ENCODE results near the gene CDH22. TPM values are rescaled to one million over a fixed set of nuclear protein-coding genes. Genes with fewer than 3 reads are reported as not detected.

Gene CDH22
- total RNA-seq, 2 donors from 2014 or later = 0.12 to 0.13 TPM

- Histone ChIP-seq H3K36me3 (no peaks in the 10 kb centered on the region), H3K9ac (ENCODE audit: low read depth in 2 of 2, low read length in 2 of 2) (no peak overlapping the region), H3K4me3 (no peak overlapping the region), H3K27me3 (no peaks in the 10 kb centered on the region), H3K9me3 (no peaks in the 10 kb centered on the region), H3K4me1 (no peaks in the 10 kb centered on the region), H3K27ac (no peak overlapping the region)
- no peak for DNase-seq
- TF ChIP-seq CTCF (IDR thresholded peaks at IDR 0.05) = no peak
- intact Hi-C loops (cut with DNase I) = no loop called here
Measured at GRCh38 chr20:46186210-46186609, 122.1 kb downstream of the CDH22 start.

GRCh38 chr20:46185353-46185752 lies 122.9 kb downstream of the CDH22 start:
- H3K9me3 ChIP-seq = no peaks in the 10 kb centered on the region
- H3K4me1 ChIP-seq = no peaks in the 10 kb centered on the region
- H3K27ac ChIP-seq = no peak overlapping the region
- no peak for TF ChIP-seq CTCF (IDR thresholded peaks at IDR 0.05)
- no peaks in the 10 kb centered on the region for H3K36me3 ChIP-seq
- DNase-seq = no peak
- H3K27me3 ChIP-seq = no peaks in the 10 kb centered on the region
- intact Hi-C loops (cut with DNase I) = no loop called here
- H3K4me3 ChIP-seq = no peak overlapping the region
- no peak overlapping the region for H3K9ac ChIP-seq (ENCODE audit: low read depth in 2 of 2, low read length in 2 of 2)

- no peak overlapping the region for H3K4me3 ChIP-seq
- no peak overlapping the region for H3K9ac ChIP-seq (ENCODE audit: low read depth in 2 of 2, low read length in 2 of 2)
- no peaks in the 10 kb centered on the region for H3K36me3 ChIP-seq
- no peaks in the 10 kb centered on the region for H3K9me3 ChIP-seq
- no peaks in the 10 kb centered on the region for H3K4me1 ChIP-seq
- no peaks in the 10 kb centered on the region for H3K27me3 ChIP-seq
- intact Hi-C loops (cut with DNase I) = no loop called here
- TF ChIP-seq CTCF (IDR thresholded peaks at IDR 0.05) = no peak
- H3K27ac ChIP-seq = no peak overlapping the region
- no peak for DNase-seq
Measured at GRCh38 chr20:46183768-46184167, 124.5 kb downstream of the CDH22 start.

GRCh38 chr20:46182276-46183200 lies 125.8 kb downstream of the CDH22 start:
- H3K4me1 ChIP-seq = no peaks in the 10 kb centered on the region
- H3K9ac ChIP-seq (ENCODE audit: low read depth in 2 of 2, low read length in 2 of 2) = no peak overlapping the region
- H3K27me3 ChIP-seq = no peaks in the 10 kb centered on the region
- intact Hi-C loops (cut with DNase I) = no loop called here
- no peak for TF ChIP-seq CTCF (IDR thresholded peaks at IDR 0.05)
- no peak overlapping the region for H3K4me3 ChIP-seq
- no peak for DNase-seq
- no peak overlapping the region for H3K27ac ChIP-seq
- H3K36me3 ChIP-seq = no peaks in the 10 kb centered on the region
- H3K9me3 ChIP-seq = no peaks in the 10 kb centered on the region

GRCh38 chr20:46179862-46180261 lies 128.4 kb downstream of the CDH22 start:
- TF ChIP-seq CTCF (IDR thresholded peaks at IDR 0.05) = no peak
- Histone ChIP-seq H3K4me1 (no peaks in the 10 kb centered on the region), H3K4me3 (no peak overlapping the region), H3K36me3 (no peaks in the 10 kb centered on the region), H3K9ac (ENCODE audit: low read depth in 2 of 2, low read length in 2 of 2) (no peak overlapping the region), H3K9me3 (no peaks in the 10 kb centered on the region), H3K27me3 (peaks cover 12% of the 10 kb centered on the region), H3K27ac (no peak overlapping the region)
- intact Hi-C loops (cut with DNase I) = loop anchor here (5.0 kb wide), 1 partner anchor 158 kb away; no protein-coding TSS in a partner anchor
- no peak for DNase-seq

Data from colonic mucosa (tissue), 4 donors.